ENCODE measurements around the gene KDR.

- TF ChIP-seq CTCF (IDR thresholded peaks at IDR 0.05; ENCODE audit: insufficient read depth, low read length, poor library complexity, severe bottlenecking) (no peak), EZH2phosphoT487 (conservative IDR thresholded peaks at IDR 0.05; ENCODE audit: low read length) (no peak)
Observed at GRCh38 chr4:55068522-55068921, 56.9 kb downstream of the KDR start.

Measured in SU-DHL-6 (cell line).